NT2/D1 (cell line): ENCODE results near the gene CBX8.

ENCODE experiments used
- SUZ12 ChIP-seq: IDR thresholded peaks from 2 replicates; pipeline ENCODE4 v1.6.1; 2011; ENCODE audit not compliant: insufficient read length, insufficient read depth; ENCODE audit errors: extremely low read depth
- YY1 ChIP-seq: IDR thresholded peaks from 2 replicates; pipeline ENCODE4 v1.6.1; 2011; ENCODE audit not compliant: insufficient read length, insufficient read depth
- ZNF274 ChIP-seq: IDR thresholded peaks from 2 replicates; pipeline ENCODE4 v1.6.1; 2011; ENCODE audit warnings: mild to moderate bottlenecking, low read depth, low read length

- TF ChIP-seq YY1 (no peak), ZNF274 (no peak), SUZ12 (no peak)
Observed at GRCh38 chr17:79783891-79784290, 13.0 kb downstream of the CBX8 start.
